Naive thymus-derived CD4-positive, alpha-beta T cell (primary cell): ENCODE data around the gene BIRC6. TPM values are rescaled to one million over a fixed set of nuclear protein-coding genes. Genes with fewer than 3 reads are reported as not detected.

ENCODE experiments used
- ATAC-seq: fragments of 150-1000 bp; cut with Tn5 transposase; 2 replicates; pipeline ENCODE4 v1.10.0; 2021; ENCODE audit warnings: mild to moderate bottlenecking, moderate library complexity
- CTCF ChIA-PET: fragments of 350-600 bp; sonication (Branson Sonifier 250); formaldehyde crosslinking; loops from one replicate; lab custom pipeline; 2021; ENCODE audit warnings: antibody characterized with exemption; lab: Charles Lee
- POLR2A ChIA-PET: fragments of 350-600 bp; sonication (Branson Sonifier 250); formaldehyde crosslinking; loops from one replicate; lab custom pipeline; 2021; ENCODE audit warnings: antibody characterized with exemption, inconsistent platforms; lab: Charles Lee
- DNase-seq, 9 donors: peaks; one replicate each; pipeline versions ENCODE4 v3.0.0 to v3.0.0-alpha.2; 2020 to 2022; ENCODE audit warnings: mixed read lengths in 1 of 9
- H3K27ac ChIP-seq: one replicate; pipeline ENCODE4 v1.7.0; 2013; ENCODE audit warnings: mild to moderate bottlenecking, low read depth, low read length, moderate library complexity
- H3K27me3 ChIP-seq, 2 donors: one replicate each; pipeline ENCODE4 v1.7.0; 2013; ENCODE audit warnings: low read length in 2 of 2, mild to moderate bottlenecking in 2 of 2, moderate library complexity in 2 of 2; ENCODE audit not compliant: control insufficient read depth in 2 of 2, insufficient read depth in 2 of 2
- H3K36me3 ChIP-seq, 3 experiments: 1 replicate in 2 of 3; 2 replicates in 1 of 3; pipeline ENCODE4 v1.7.0; 2013; ENCODE audit warnings: low read length in 3 of 3, mild to moderate bottlenecking in 3 of 3, moderate library complexity in 1 of 3; ENCODE audit not compliant: insufficient read depth in 3 of 3, control insufficient read depth in 2 of 3
- H3K4me1 ChIP-seq, 2 donors: one replicate each; pipeline ENCODE4 v1.7.0; 2013; ENCODE audit warnings: low read length in 2 of 2, mild to moderate bottlenecking in 2 of 2, moderate library complexity in 1 of 2; ENCODE audit not compliant: control insufficient read depth in 2 of 2, insufficient read depth in 2 of 2
- H3K4me3 ChIP-seq: 2 replicates; pipeline ENCODE4 v1.7.0; 2013; ENCODE audit warnings: mild to moderate bottlenecking, low read length
- H3K9me3 ChIP-seq, 3 experiments: 1 replicate in 2 of 3; 2 replicates in 1 of 3; pipeline ENCODE4 v1.7.0; 2013; ENCODE audit warnings: low read length in 3 of 3; ENCODE audit not compliant: control insufficient read depth in 2 of 3
- H3K27ac Mint-ChIP-seq, 9 donors: one replicate each; pipeline ENCODE4 v1.8.0; 2020 to 2022; ENCODE audit warnings: mixed read lengths in 9 of 9, mild to moderate bottlenecking in 8 of 9, moderate library complexity in 5 of 9, inconsistent platforms in 2 of 9
- H3K27me3 Mint-ChIP-seq, 5 donors: one replicate each; pipeline ENCODE4 v1.8.0; 2021 to 2022; ENCODE audit warnings: mixed read lengths in 5 of 5, mild to moderate bottlenecking in 1 of 5
- H3K36me3 Mint-ChIP-seq, 5 donors: one replicate each; pipeline ENCODE4 v1.8.0; 2020 to 2022; ENCODE audit warnings: mixed read lengths in 5 of 5, mild to moderate bottlenecking in 3 of 5, inconsistent platforms in 1 of 5
- H3K4me1 Mint-ChIP-seq, 7 donors: one replicate each; pipeline ENCODE4 v1.8.0; 2020 to 2022; ENCODE audit warnings: mixed read lengths in 7 of 7, mild to moderate bottlenecking in 3 of 7, inconsistent platforms in 1 of 7
- H3K4me3 Mint-ChIP-seq, 10 donors: one replicate each; pipeline ENCODE4 v1.8.0; 2020 to 2022; ENCODE audit warnings: mild to moderate bottlenecking in 10 of 10, mixed read lengths in 10 of 10, moderate library complexity in 6 of 10, inconsistent platforms in 2 of 10
- H3K9me3 Mint-ChIP-seq, 11 donors: one replicate each; pipeline ENCODE4 v1.8.0; 2020 to 2022; ENCODE audit warnings: mixed read lengths in 11 of 11, mild to moderate bottlenecking in 4 of 11, inconsistent platforms in 1 of 11, moderate library complexity in 1 of 11
- intact Hi-C, 2 donors: fragments of 100-400 bp; cut with micrococcal nuclease; formaldehyde crosslinking; loops; one replicate each; pipeline ENCODE4 v1.15.1; 2023
- polyA plus RNA-seq, 2 donors: library from polyadenylated mRNA; unstranded; fragments of 300-500 nt; fragmentation: Illumina TruSeq; gene quantifications; one replicate each; pipeline ENCODE4 v1.2.3, GENCODE V29; 2021
- total RNA-seq, 6 experiments: library from RNA in 5 of 6; stranded (reverse) in 5 of 6; gene quantifications; 1 replicate in 5 of 6; 2 replicates in 1 of 6; pipeline ENCODE4 v1.2.3 and lab custom pipeline; 2021 to 2026

The BIRC6 gene
- total and polyA plus RNA-seq, 7 experiments from 2014 or later, result 21.8 to 159 (median 135) TPM

DNA sequence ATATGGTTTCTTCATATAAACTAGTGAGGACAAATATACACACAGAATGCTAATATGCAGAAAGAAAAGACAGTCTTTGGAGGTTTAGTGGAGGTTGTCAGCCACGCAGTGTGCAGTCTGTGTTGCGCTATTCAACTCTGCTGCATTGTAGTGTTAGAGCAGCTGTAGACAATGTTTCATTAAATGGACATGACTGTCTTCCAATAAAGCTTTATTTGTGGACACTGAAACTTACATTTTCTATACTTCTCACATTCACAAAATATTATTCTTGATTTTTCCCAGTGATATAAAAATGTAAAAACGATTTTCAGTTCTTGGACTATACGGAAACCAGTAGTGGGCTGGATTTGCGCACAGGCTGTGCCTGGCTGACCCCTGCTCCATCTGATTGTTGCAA lies 284.4 kb downstream of the BIRC6 start:
- Mint-ChIP-seq H3K9me3 (no peaks in the 10 kb centered on the region), H3K27me3 (no peaks in the 10 kb centered on the region), H3K36me3 (peaks cover 0 to 37% (median 16%) of the 10 kb centered on the region in 5 donors), H3K4me3 (no peak overlapping the region), H3K4me1 (peaks cover 0 to 6% (median 4%) of the 10 kb centered on the region in 7 donors), H3K27ac (no peak overlapping the region)
- no peak overlapping the region for H3K4me3 ChIP-seq
- DNase-seq, result no peak
- ATAC-seq, result no peak
- intact Hi-C loops, result no loop called here
- no peak overlapping the region for H3K27ac ChIP-seq
- no peaks in the 10 kb centered on the region for H3K4me1 ChIP-seq
- CTCF ChIA-PET, result no interaction called here
- peaks cover 7 to 67% (median 10%) of the 10 kb centered on the region in 3 experiments for H3K36me3 ChIP-seq
- no peaks in the 10 kb centered on the region for H3K9me3 ChIP-seq
- POLR2A ChIA-PET, result no interaction called here
- H3K27me3 ChIP-seq, result no peaks in the 10 kb centered on the region

DNA sequence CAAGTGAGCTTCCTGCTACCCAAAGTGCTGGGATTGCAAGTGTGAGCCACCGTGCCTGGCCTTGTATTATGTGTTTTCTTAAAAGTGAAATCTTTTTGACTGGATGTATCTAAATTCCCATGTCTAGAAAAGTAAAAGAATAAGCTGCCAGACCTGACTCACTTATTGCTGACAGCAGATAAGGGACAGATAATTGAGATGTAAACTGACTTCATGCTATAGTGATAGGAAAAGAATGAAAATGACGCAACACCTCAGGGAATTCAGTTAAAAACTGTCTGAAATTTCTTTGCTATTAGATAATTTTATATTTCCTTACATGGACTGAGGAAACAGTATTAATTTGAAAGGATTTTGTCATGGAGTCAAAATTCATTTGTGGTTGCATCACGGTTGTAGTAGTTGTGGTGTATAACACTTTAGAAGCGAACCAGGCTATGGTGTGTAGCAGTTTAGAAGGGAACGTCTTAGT lies 290.4 kb downstream of the BIRC6 start:
- Mint-ChIP-seq H3K27me3 (no peaks in the 10 kb centered on the region), H3K36me3 (peaks cover 8 to 48% (median 19%) of the 10 kb centered on the region in 5 donors), H3K9me3 (no peaks in the 10 kb centered on the region), H3K27ac (no peak overlapping the region), H3K4me3 (no peak overlapping the region), H3K4me1 (peaks cover 0 to 11% (median 3%) of the 10 kb centered on the region in 7 donors)
- Histone ChIP-seq H3K9me3 (no peaks in the 10 kb centered on the region), H3K4me1 (no peaks in the 10 kb centered on the region), H3K36me3 (peaks cover 0 to 59% (median 8%) of the 10 kb centered on the region in 3 experiments), H3K27ac (no peak overlapping the region), H3K4me3 (no peak overlapping the region), H3K27me3 (no peaks in the 10 kb centered on the region)
- DNase-seq (no peak), ATAC-seq (no peak)
- intact Hi-C loops, result no loop called here
- ChIA-PET POLR2A (interaction anchor here (1.4 kb wide), 1 partner anchor 20 kb away, joined by 4 read pairs; the partner anchor contains the start of gene TTC27), CTCF (interaction anchor here (0.6 to 0.7 kb wide), 2 partner anchors 533 to 769 kb away, joined by 3 to 4 read pairs; no protein-coding TSS in a partner anchor)

DNA sequence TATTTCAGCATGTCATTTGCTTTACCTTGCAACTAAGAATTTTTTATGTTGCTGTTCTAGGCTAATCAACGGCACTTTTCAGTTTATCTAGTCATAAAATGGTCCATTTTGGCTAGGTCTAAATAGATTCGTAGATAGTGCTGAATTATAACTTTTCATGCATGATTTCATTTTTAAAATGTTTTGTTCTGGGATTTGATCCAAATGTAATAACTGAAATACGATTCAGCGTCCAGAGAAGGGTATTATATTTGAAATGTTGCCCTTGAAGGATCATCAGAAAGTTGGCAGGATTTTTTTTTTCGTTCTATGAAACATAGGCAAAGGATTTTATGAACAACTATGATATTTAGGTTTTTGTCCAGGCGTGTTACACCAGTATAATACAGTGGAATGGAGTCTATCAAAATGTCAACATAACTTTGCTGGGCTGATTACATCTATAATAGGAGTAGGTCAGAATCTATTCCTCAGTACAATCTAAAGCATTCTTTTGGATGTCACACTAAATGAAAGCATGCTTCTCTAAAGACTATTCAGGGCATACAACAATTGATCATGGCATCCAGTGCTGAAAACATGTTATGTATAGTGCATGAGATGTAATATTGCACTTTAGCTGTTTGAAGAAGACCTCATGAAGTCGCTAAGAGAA lies 295.9 kb downstream of the BIRC6 start:
- DNase-seq (no peak), ATAC-seq (no peak)
- H3K27ac ChIP-seq, result no peak overlapping the region
- H3K4me1 Mint-ChIP-seq, result peaks cover 0 to 4% (median 0%) of the 10 kb centered on the region in 7 donors
- no peaks in the 10 kb centered on the region for H3K9me3 ChIP-seq
- H3K4me3 Mint-ChIP-seq, result no peak overlapping the region
- no peaks in the 10 kb centered on the region for H3K9me3 Mint-ChIP-seq
- peaks cover 0 to 34% (median 13%) of the 10 kb centered on the region in 3 experiments for H3K36me3 ChIP-seq
- no peak overlapping the region for H3K27ac Mint-ChIP-seq
- H3K36me3 Mint-ChIP-seq, result peaks cover 8 to 67% (median 29%) of the 10 kb centered on the region in 5 donors
- no peaks in the 10 kb centered on the region for H3K27me3 Mint-ChIP-seq
- ChIA-PET POLR2A (no interaction called here), CTCF (no interaction called here)
- no peak overlapping the region for H3K4me3 ChIP-seq
- no peaks in the 10 kb centered on the region for H3K27me3 ChIP-seq
- intact Hi-C loops, result no loop called here
- no peaks in the 10 kb centered on the region for H3K4me1 ChIP-seq

DNA sequence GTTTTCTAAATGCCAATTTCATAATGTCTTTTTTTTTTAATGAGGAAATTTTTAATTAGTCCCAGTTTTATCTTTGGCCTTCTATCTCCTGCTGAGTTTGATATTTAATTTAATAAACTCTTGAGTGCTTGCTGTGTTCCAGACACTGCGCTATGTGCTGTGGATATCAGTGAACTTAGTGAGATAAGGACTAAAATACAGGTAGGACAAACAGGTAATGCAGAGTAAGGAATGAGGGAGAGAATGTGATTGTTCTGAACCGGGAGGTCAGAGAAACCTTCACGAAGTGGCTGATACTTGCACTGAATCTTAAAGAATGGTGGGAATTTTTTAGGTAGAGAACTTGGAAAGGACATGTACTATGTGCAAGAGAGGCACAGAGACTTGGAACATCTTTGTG lies 299.2 kb downstream of the BIRC6 start:
- POLR2A ChIA-PET, result interaction anchor here (0.7 kb wide), 1 partner anchor 228 kb away, joined by 3 read pairs; no protein-coding TSS in a partner anchor

DNA sequence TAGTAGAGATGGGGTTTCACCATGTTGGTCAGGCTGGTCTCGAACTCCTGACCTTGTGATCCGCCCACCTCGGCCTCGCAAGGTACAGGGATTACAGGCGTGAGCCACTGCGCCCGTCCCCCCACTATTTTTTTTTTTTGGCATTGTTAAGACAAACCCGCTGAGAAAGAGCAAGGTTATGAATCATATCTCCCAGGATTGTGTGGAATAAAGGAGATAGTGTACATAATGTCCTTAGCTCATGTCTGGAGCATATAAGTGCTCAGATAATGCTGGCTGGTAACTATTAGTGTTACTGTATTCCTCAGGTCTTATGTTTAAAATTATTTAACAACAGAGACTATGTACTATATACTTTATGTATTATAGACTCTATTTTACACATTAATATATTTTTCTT lies 307.0 kb downstream of the BIRC6 start:
- ChIA-PET CTCF (no interaction called here), POLR2A (no interaction called here)
- no peak for DNase-seq
- H3K27me3 Mint-ChIP-seq, result no peaks in the 10 kb centered on the region
- no peak overlapping the region for H3K4me3 Mint-ChIP-seq
- Histone ChIP-seq H3K4me3 (no peak overlapping the region), H3K9me3 (no peaks in the 10 kb centered on the region), H3K36me3 (no peaks in the 10 kb centered on the region), H3K27me3 (no peaks in the 10 kb centered on the region), H3K4me1 (no peaks in the 10 kb centered on the region), H3K27ac (no peak overlapping the region)
- H3K4me1 Mint-ChIP-seq, result peaks cover 0 to 25% (median 17%) of the 10 kb centered on the region in 7 donors
- no peak for ATAC-seq
- H3K36me3 Mint-ChIP-seq, result peaks cover 3 to 65% (median 32%) of the 10 kb centered on the region in 5 donors
- peaks cover 0 to 8% (median 0%) of the 10 kb centered on the region in 11 donors for H3K9me3 Mint-ChIP-seq
- no peak overlapping the region for H3K27ac Mint-ChIP-seq
- intact Hi-C loops, result no loop called here

More for the DNA sequence above, 299.2 kb downstream of the BIRC6 start:
- Histone ChIP-seq H3K27me3 (no peaks in the 10 kb centered on the region), H3K9me3 (no peaks in the 10 kb centered on the region), H3K27ac (no peak overlapping the region), H3K36me3 (peaks cover 0 to 22% (median 6%) of the 10 kb centered on the region in 3 experiments), H3K4me3 (no peak overlapping the region), H3K4me1 (no peaks in the 10 kb centered on the region)
- peaks cover 0 to 15% (median 4%) of the 10 kb centered on the region in 7 donors for H3K4me1 Mint-ChIP-seq
- H3K27ac Mint-ChIP-seq, result no peak overlapping the region
- peaks cover 0 to 8% (median 0%) of the 10 kb centered on the region in 11 donors for H3K9me3 Mint-ChIP-seq
- CTCF ChIA-PET, result no interaction called here
- DNase-seq (no peak), ATAC-seq (no peak)
- H3K36me3 Mint-ChIP-seq, result peaks cover 4 to 74% (median 37%) of the 10 kb centered on the region in 5 donors
- no peaks in the 10 kb centered on the region for H3K27me3 Mint-ChIP-seq
- intact Hi-C loops, result no loop called here
- no peak overlapping the region for H3K4me3 Mint-ChIP-seq

DNA sequence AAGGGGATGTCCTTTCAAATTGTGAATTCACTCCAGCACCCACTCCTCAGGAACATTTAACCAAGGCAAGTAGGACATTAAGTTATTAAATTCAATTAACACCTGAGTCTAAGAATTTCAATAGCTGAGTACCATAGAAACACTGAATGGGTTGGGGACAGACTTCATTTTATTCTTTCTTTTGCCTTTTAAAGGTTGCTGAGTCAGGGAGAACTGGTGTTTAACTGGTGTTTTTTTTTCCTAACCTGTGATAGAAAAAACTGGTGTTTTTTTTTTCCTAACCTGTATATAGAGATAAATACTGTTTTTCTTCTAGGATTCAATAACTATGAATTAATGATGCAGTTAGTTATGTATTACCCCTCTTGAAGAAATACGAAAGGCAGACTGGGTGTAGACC lies 309.9 kb downstream of the BIRC6 start:
- intact Hi-C loops, result no loop called here
- Mint-ChIP-seq H3K4me3 (no peak overlapping the region), H3K36me3 (peaks cover 0 to 57% (median 24%) of the 10 kb centered on the region in 5 donors), H3K27me3 (no peaks in the 10 kb centered on the region), H3K4me1 (peaks cover 0 to 10% (median 8%) of the 10 kb centered on the region in 7 donors), H3K9me3 (no peaks in the 10 kb centered on the region), H3K27ac (no peak overlapping the region)
- DNase-seq (no peak), ATAC-seq (no peak)
- H3K4me3 ChIP-seq, result no peak overlapping the region
- CTCF ChIA-PET, result no interaction called here
- POLR2A ChIA-PET, result no interaction called here
- no peaks in the 10 kb centered on the region for H3K9me3 ChIP-seq
- no peaks in the 10 kb centered on the region for H3K4me1 ChIP-seq
- no peak overlapping the region for H3K27ac ChIP-seq
- peaks cover 0 to 9% (median 0%) of the 10 kb centered on the region in 3 experiments for H3K36me3 ChIP-seq
- H3K27me3 ChIP-seq, result no peaks in the 10 kb centered on the region
